Femur (tissue), 1 donor: ENCODE results near the gene TADA2B.

Source experiments
- DNase-seq: peaks from one replicate; pipeline ENCODE4 v3.0.0-alpha.2; 2017

TADA2B gene

GRCh38 chr4:7041801-7042502, 1.2 kb upstream of the TADA2B start:
- DNase-seq: no peak

DNA sequence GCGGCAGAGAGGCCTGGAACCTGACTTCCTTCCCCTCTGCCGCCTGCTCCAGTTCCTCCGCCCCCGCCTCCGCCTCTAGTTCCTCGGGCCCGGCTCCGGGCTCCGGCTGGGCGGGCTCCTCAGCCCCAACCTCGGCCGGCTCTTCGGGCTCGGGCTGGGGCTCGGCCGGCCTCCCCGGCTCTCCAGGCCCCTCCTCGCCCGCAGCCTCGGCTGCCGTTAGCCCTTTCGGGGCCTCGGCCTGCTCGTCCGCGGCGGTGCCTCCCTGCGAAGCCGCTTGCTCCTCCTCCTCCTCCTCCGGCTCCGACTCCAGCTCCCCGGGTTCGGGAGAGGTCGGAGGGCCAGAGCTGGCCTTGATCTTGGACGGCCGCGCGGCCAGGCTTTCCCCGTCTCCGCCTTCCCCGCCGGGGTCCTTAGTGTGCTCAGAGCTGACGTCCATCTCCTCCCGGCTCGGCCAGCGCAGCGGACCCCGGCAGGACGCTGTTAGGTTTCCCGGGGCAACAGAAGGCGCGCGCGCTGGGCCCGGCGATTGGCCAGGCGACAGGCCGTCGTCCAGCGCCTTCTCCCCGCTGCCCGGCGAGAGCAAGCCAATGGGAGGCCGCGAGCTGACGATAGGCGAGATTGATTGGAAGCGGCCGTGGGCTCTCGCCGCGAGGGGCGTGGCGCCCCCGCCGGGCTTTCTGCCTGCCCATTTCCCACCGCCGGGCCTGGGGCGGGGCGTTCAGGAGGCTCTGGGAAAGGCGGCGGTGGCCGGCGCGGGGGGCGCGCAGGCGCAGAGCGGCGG, 479 bp upstream of the TADA2B start:
- DNase-seq: peak; percentile 99

- DNase-seq: no peak
These were observed 1.2 kb downstream of the TADA2B start for GRCh38 chr4:7044137-7044930.

DNA sequence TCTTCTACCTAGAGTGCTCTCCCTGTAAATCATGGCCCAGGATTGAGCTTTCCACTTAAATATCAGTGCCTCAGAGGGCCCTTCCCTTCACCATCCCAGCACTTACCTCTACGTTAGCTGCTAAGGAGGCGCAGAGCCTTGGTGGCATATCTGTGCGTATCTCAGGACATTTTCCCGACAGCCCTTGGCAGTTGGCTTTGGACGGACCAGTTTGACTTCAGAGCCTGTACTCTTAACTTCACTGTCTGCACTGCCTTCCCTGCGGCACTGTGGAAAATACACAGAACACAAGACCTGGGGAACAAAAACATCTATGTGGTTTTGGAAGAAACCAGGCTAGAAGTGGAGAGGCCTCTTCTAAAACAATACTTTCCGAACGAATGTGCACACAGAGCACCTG, 2.4 kb downstream of the TADA2B start:
- no peak for DNase-seq

GRCh38 chr4:7045961-7046921, 3.1 kb downstream of the TADA2B start:
- no peak for DNase-seq

- DNase-seq: no peak
These were observed 3.8 kb downstream of the TADA2B start for GRCh38 chr4:7046971-7047370.

DNA sequence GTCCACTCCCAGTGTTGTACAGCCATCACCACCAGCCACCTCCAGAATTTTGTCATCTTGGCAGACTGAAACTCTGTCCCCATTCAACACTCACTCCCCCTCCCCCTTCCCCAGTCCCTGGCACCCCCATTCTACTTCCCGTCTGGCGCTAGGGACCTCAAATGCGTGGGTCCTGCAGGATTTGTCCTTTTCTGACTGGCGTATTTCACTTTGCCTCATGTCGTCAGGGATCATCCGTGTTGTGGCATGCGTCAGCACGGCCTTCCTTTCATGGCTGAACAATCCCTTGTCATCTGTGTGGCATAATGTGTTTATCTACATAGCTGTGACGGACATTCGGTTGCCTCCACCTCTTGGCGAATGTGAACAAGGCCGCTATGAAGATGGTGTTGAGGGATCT, 5.5 kb downstream of the TADA2B start:
- no peak for DNase-seq

GRCh38 chr4:7049295-7049694, 6.1 kb downstream of the TADA2B start:
- no peak for DNase-seq

GRCh38 chr4:7049739-7050138, 6.6 kb downstream of the TADA2B start:
- DNase-seq: no peak

DNA sequence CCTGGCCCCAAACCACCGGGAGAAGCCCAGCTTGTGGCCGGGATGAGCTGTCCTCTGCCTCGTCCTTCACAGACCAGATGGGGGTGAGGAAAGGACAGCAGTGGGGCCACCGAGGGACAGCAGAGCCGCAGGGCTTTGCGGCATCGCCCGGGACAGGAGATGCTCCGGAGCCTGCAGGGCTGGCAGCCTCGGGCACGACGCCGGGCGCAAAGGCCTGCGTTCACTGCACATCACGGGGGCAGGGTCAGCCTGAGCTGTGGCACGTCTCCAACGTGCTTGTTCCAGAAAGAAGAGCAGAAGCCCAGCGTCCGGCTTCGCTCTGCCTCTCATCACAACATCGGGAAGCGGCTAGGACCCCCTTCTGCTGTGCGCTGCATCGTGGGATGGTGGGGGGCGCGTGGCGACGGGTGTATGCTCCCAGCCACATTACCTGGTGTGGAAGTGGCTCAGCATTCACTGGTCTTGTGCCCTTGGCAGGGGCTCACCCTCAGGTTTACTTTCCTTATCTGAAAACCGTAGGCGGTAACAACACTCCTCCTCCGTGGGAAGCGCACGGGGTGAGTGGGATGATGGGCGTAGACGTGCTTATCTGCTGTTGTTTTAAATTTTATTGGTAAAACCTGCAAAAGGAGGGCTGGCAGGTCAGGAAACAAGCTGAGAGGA, 7.4 kb downstream of the TADA2B start:
- no peak for DNase-seq

DNA sequence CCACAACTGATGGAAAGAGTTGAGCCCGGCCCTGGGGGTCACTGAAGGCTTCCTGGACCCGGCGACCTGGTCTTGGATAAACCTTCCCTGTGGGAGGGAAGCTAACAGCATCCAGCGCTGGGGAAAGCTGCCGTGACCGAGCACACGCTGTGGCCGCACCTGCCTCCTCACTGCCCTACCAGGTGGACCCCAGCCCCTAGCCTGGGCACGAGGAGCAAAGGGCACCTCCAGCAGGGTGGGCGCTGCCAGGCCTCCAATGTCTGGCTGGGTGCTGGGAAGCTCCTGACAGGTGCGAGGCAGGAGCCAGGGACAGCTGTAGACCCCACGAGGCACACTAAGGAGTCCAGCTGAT, 7.9 kb downstream of the TADA2B start:
- DNase-seq: no peak

DNA sequence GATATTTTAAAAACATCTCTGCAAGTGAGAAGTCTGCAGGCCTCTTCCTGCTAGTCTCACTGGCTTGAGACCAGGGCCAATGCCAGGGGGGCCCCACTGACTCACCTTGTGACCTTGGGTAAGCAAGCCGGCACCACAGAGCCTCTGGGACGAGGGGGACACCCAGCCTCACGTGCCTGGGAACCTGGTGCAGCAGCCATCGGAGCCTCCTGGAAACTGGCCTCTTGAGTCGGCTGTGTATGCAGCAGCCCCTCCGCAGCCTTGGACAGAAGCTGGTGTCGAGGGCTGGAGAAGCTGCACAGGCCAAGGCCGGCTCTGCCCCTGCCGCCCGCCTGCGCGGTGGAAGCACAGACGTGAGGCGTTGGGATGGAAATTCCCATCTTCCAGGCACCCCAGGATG, 8.7 kb downstream of the TADA2B start:
- DNase-seq: no peak

DNA sequence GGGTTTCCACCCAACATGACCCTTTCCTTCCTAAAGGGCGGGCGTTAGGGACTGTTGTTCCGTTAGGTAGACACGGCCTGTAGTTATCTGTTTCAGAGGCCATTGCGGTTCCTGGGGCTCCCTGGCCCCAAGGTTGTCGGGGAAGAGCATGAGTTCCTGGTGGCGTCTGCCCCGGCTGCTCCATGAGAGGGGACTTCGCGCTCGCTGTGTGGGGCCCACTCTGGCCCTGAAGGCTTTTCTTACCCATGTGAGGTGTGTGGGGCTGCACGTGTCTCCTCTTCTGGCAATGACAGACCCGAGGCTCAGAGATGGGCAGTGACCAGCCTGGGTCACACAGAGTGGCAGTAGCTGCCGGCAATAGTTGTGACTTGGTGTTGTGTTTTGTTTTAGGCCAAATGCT, 9.1 kb downstream of the TADA2B start:
- DNase-seq: no peak

GRCh38 chr4:7052923-7053715, 9.9 kb downstream of the TADA2B start:
- DNase-seq: peak; percentile 80

DNA sequence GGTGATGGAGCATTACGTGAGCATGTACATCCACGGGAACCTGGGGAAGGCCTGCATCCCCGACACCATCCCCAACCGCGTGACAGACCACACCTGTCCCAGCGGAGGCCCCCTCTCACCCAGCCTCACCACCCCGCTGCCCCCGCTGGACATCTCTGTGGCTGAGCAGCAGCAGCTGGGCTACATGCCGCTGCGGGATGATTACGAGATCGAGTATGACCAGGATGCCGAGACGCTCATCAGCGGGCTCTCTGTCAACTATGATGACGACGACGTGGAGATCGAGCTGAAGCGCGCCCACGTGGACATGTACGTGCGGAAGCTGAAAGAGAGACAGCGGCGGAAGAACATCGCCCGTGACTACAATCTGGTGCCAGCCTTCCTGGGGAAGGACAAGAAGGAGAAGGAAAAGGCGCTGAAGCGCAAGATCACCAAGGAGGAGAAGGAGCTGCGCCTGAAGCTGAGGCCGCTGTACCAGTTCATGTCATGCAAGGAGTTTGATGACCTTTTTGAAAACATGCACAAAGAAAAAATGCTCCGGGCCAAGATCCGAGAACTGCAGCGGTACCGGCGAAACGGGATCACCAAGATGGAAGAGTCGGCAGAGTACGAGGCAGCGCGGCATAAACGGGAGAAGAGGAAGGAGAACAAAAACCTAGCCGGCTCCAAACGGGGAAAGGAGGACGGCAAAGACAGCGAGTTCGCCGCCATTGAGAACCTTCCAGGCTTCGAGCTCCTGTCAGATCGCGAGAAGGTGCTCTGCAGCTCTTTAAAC, 11.1 kb downstream of the TADA2B start:
- DNase-seq: no peak

GRCh38 chr4:7055111-7055989, 12.2 kb downstream of the TADA2B start:
- DNase-seq: no peak

DNA sequence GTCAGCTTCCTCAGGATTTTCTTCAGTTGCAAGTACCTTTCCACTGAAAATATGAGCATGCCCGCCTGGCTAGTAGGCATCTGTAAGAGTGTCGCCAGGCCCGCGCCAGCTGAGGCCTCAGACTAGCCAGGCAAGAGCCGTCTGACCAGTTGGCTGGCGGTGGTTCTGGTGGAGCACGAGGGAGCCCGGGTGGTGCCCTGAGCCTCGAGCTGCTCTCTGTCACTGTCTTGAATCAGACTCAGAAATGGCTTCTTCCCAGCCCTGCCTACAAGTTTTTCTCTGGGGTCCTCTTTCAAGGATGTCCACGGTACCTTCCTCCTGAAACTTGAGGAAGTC, 12.8 kb downstream of the TADA2B start:
- no peak for DNase-seq

DNA sequence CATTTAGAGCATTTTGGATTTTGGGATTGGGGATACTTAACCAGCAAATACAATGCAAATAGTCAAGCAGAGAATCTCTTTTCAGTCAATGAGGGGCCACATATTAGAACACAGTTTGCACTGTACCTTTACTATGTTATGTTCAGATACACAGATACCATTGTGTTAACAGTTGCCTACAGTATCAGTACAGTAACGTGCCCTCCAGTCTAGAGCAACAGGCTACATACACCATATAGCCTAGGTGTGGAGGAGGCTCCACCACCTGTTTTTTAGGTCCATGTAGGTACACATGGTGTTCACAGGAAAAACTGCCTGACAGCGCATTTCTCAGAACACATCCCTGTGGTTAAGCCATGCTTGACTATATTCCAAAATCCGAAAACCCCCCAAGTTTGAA, 15.6 kb downstream of the TADA2B start:
- DNase-seq: no peak

GRCh38 chr4:7059662-7060061, 16.5 kb downstream of the TADA2B start:
- no peak for DNase-seq
